Measurements from ENCODE around the gene TGM4. TPM values are rescaled to one million over a fixed set of nuclear protein-coding genes. Genes with fewer than 3 reads are reported as not detected.

The TGM4 gene
- total and polyA plus RNA-seq, 12 donors, result not detected

DNA sequence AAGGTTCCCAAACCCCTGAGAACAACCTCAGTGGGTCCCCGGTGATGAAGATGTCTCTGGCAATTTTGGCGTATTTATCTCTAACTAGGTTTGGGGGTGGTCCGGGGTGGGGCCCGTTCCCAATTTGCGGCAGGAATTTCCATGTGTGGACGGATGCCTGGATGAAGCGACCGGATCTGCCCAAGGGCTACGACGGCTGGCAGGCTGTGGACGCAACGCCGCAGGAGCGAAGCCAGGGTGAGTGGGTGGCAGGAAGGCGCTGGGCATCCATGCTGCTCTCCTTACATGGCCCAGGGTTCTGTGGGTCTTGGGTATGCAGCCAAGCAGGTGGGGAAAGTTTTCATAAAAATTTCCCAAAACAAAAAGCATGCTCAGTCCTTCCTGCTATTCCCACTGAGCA lies 29.3 kb downstream of the TGM4 start:
- Histone ChIP-seq H3K4me1 (no peaks in the 10 kb centered on the region), H3K27me3 (peaks cover 0 to 21% (median 1%) of the 10 kb centered on the region in 7 donors), H3K9me3 (no peaks in the 10 kb centered on the region), H3K4me3 (no peak overlapping the region), H3K36me3 (no peaks in the 10 kb centered on the region), H3K27ac (no peak overlapping the region)
- DNase-seq, result no peak
- 89 to 92% methylated on average over 15 of the region's 15 CpGs for WGBS, 2 donors
- intact Hi-C loops (cut with DNase I), result no loop called here
- TF ChIP-seq, protein P1, sequence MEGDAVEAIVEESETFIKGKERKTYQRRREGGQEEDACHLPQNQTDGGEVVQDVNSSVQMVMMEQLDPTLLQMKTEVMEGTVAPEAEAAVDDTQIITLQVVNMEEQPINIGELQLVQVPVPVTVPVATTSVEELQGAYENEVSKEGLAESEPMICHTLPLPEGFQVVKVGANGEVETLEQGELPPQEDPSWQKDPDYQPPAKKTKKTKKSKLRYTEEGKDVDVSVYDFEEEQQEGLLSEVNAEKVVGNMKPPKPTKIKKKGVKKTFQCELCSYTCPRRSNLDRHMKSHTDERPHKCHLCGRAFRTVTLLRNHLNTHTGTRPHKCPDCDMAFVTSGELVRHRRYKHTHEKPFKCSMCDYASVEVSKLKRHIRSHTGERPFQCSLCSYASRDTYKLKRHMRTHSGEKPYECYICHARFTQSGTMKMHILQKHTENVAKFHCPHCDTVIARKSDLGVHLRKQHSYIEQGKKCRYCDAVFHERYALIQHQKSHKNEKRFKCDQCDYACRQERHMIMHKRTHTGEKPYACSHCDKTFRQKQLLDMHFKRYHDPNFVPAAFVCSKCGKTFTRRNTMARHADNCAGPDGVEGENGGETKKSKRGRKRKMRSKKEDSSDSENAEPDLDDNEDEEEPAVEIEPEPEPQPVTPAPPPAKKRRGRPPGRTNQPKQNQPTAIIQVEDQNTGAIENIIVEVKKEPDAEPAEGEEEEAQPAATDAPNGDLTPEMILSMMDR (IDR thresholded peaks at IDR 0.05), result no peak
- no peak for ATAC-seq

DNA sequence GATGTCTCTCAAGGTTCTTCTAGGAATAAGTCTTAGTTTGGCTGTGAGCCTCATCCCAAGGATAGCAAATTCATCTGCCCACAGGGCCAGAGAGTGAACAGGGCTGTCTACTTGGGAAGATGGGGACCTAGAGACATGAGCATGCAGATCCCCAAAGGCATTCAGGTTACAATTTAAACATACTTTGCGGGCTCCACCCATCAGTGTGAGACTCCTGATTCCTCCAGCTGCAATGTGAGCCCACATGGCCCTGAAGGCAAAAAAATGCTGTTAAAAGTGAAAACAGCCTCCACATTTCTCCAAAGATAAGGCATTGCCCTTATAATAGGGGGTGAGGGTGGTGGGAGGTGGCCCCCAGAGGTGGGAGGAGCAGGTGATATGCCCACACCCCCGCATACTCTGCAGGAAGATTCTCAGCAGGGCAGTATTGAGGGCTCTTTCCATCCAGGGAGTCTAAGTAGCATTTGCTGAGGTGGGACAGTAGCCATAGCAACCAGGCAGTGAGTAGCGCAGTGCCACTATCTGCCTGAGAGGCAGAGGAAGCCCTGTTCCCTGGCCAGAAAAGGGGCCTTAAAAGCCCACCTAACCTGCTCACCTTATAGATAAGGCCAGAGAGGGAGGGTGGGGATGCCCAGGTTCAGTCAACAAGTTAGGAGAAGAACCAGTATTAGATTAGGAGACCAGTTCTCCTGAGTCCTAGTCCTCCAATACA lies 31.2 kb downstream of the TGM4 start:
- intact Hi-C loops (cut with DNase I), result no loop called here
- Histone ChIP-seq H3K4me1 (no peaks in the 10 kb centered on the region), H3K36me3 (no peaks in the 10 kb centered on the region), H3K27me3 (peaks cover 0 to 10% (median 0%) of the 10 kb centered on the region in 7 donors), H3K4me3 (no peak overlapping the region), H3K9me3 (no peaks in the 10 kb centered on the region), H3K27ac (no peak overlapping the region)
- TF ChIP-seq, protein P1 (IDR thresholded peaks at IDR 0.05), result no peak
- ATAC-seq (no peak), DNase-seq (no peak)
- WGBS, 2 donors, result 69 to 86% methylated on average over 3 of the region's 3 CpGs

DNA sequence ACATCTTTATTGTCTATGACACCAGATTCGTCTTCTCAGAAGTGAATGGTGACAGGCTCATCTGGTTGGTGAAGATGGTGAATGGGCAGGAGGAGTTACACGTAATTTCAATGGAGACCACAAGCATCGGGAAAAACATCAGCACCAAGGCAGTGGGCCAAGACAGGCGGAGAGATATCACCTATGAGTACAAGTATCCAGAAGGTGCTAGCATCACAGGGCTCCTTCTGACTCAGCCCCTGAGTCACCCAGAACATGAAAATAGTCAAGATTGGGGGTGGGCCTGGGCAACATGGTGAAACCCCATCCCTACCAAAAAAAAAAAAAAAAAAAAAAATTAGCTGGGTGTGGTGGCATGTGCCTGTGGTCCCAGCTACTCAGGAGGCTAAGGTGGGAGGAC lies 32.6 kb downstream of the TGM4 start:
- TF ChIP-seq, protein P1 (IDR thresholded peaks at IDR 0.05), result no peak
- WGBS, 2 donors, result 90% methylated on average over 4 of the region's 4 CpGs
- Histone ChIP-seq H3K4me1 (no peaks in the 10 kb centered on the region), H3K36me3 (no peaks in the 10 kb centered on the region), H3K9me3 (no peaks in the 10 kb centered on the region), H3K27ac (no peak overlapping the region), H3K4me3 (no peak overlapping the region), H3K27me3 (peaks cover 0 to 10% (median 0%) of the 10 kb centered on the region in 7 donors)
- intact Hi-C loops (cut with DNase I), result no loop called here
- DNase-seq (no peak), ATAC-seq (no peak)

DNA sequence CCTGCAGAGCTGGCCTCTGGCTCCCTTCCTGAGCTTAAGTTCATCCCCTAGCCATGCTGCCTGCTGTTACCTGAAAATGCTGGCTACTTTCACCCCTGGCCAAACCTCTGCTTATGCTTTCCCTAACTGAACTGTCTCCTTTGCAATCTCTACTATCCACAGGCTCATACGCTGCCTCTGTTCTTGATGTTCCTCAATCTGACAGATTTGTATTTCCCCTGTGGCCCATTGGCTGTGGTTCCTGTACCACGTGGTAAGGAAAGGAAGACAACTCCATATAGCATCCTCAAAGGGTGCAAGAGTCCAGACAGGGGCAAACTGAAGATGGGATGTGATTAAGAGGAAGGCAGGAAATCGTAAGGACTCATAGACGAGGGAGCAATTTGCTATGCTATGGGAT lies 33.2 kb downstream of the TGM4 start:
- H3K27ac ChIP-seq, result no peak overlapping the region
- peaks cover 0 to 10% (median 0%) of the 10 kb centered on the region in 7 donors for H3K27me3 ChIP-seq
- TF ChIP-seq, protein P1 (IDR thresholded peaks at IDR 0.05), result no peak
- DNase-seq, result no peak
- H3K36me3 ChIP-seq, result no peaks in the 10 kb centered on the region
- H3K4me1 ChIP-seq, result no peaks in the 10 kb centered on the region
- no peak overlapping the region for H3K4me3 ChIP-seq
- intact Hi-C loops (cut with DNase I), result no loop called here
- no peak for ATAC-seq
- WGBS, 2 donors, result 64 to 70% methylated on average over 4 of the region's 4 CpGs
- no peaks in the 10 kb centered on the region for H3K9me3 ChIP-seq
